Stimulated activated naive CD8-positive, alpha-beta T cell treated with anti-CD3 and anti-CD28 coated beads, Interleukin-15, Interleukin-2, amounts not matched to agents 100 U/mL and 50 U/mL, for 24 hours (primary cell): Measurements from ENCODE around the gene STPG3.
"Not testable (repeated sequence)": the region's sequence is repeated elsewhere in the genome, so short reads cannot be mapped to it uniquely, and the experiment has no call there.

Source experiments
- ATAC-seq: fragments of 150-1000 bp; cut with Tn5 transposase; one replicate; pipeline ENCODE4 v1.10.0; 2021
- DNase-seq: peaks from one replicate; pipeline ENCODE4 v3.0.0; 2021

STPG3 gene

GRCh38 chr9:137244486-137245449 lies 6.3 kb upstream of the STPG3 start:
- ATAC-seq (no peak), DNase-seq (no peak)

- DNase-seq (no peak), ATAC-seq (no peak)
These were observed 5.3 kb upstream of the STPG3 start for GRCh38 chr9:137245450-137246421.

- ATAC-seq (no peak), DNase-seq (no peak)
These were observed 3.8 kb upstream of the STPG3 start for GRCh38 chr9:137247135-137247915.

GRCh38 chr9:137247916-137248175 lies 3.2 kb upstream of the STPG3 start:
- no peak for ATAC-seq
- no peak for DNase-seq

GRCh38 chr9:137250329-137251193 lies 525 bp upstream of the STPG3 start:
- DNase-seq (no peak), ATAC-seq (no peak)

GRCh38 chr9:137251490-137252268 lies 593 bp downstream of the STPG3 start:
- ATAC-seq (no peak), DNase-seq (no peak)

- no peak for ATAC-seq
- DNase-seq = no peak
These were observed 1.7 kb downstream of the STPG3 start for GRCh38 chr9:137252555-137253506.

GRCh38 chr9:137253717-137254623 lies 2.9 kb downstream of the STPG3 start:
- ATAC-seq (no peak), DNase-seq (no peak)

- ATAC-seq = peak; percentile 91
- DNase-seq = peak; percentile 99
These were observed 3.8 kb downstream of the STPG3 start, which contains the start of gene NELFB for GRCh38 chr9:137254624-137255447. TSS of gene NELFB (plus strand) at chr9:137255327.

- peak; percentile 36 for ATAC-seq
These were observed 4.5 kb downstream of the STPG3 start for GRCh38 chr9:137255448-137256114.

GRCh38 chr9:137256362-137256761 lies 5.3 kb downstream of the STPG3 start:
- ATAC-seq = no peak
- no peak for DNase-seq

More at GRCh38 chr9:137255448-137256114, 4.5 kb downstream of the STPG3 start:
- DNase-seq = no peak

- ATAC-seq = no peak
These were observed 5.8 kb downstream of the STPG3 start for GRCh38 chr9:137256856-137257255.

GRCh38 chr9:137262173-137262908 lies 11.3 kb downstream of the STPG3 start:
- not testable (repeated sequence) for DNase-seq

More at GRCh38 chr9:137256856-137257255, 5.8 kb downstream of the STPG3 start:
- no peak for DNase-seq

GRCh38 chr9:137262909-137263285 lies 11.8 kb downstream of the STPG3 start:
- no peak for ATAC-seq
- DNase-seq = no peak

More at GRCh38 chr9:137262173-137262908, 11.3 kb downstream of the STPG3 start:
- ATAC-seq = not testable (repeated sequence)

GRCh38 chr9:137263506-137263905 lies 12.4 kb downstream of the STPG3 start:
- ATAC-seq (no peak), DNase-seq (no peak)

- ATAC-seq = no peak
- no peak for DNase-seq
These were observed 13.0 kb downstream of the STPG3 start for GRCh38 chr9:137264067-137264466.
